A549 (cell line): ENCODE results near the gene ACTN2. TPM values are rescaled to one million over a fixed set of nuclear protein-coding genes. Genes with fewer than 3 reads are reported as not detected.

ENCODE experiments used
- ATAC-seq, 2 experiments: fragments of 200-7000 bp in 1 of 2; fragments of >200 bp in 1 of 2; cut with Nextera tagmentation in 1 of 2; cut with Tn5 transposase in 1 of 2; 3 replicates each; pipeline versions ENCODE4 v1.8.0 to v1.9.1; 2018 to 2020; ENCODE audit warnings: mild to moderate bottlenecking in 1 of 2, moderate library complexity in 1 of 2
- CTCF ChIA-PET: fragments of 300-600 bp; sonication (Branson Sonifier 250); formaldehyde crosslinking; extraction: SDS; loops from one replicate; lab custom pipeline; 2021; ENCODE audit warnings: antibody characterized with exemption, inconsistent platforms; lab: Yijun Ruan, JAX
- POLR2A ChIA-PET: fragments of 350-600 bp; formaldehyde crosslinking; extraction: SDS; loops from one replicate; lab custom pipeline; 2021; ENCODE audit warnings: antibody characterized with exemption, inconsistent platforms; lab: Yijun Ruan, JAX
- DNase-seq, 2 experiments: peaks; one replicate each; pipeline versions ENCODE4 v3.0.0 to v3.0.0-alpha.2; 2011 to 2016; ENCODE audit warnings: low read depth in 1 of 2, low spot score in 1 of 2
- FAIRE-seq: peaks from 2 replicates; lab custom pipeline; 2011; peaks lifted over from hg19 to GRCh38; lab: Jason Lieb, UNC
- H3K27ac ChIP-seq, 2 experiments: fragments of >200 bp; sonication (Bioruptor Twin); formaldehyde crosslinking; 3 replicates each; pipeline ENCODE4 v1.5.1; 2016 to 2017
- H3K4me1 ChIP-seq: fragments of >200 bp; sonication (Bioruptor Twin); formaldehyde crosslinking; 3 replicates; pipeline ENCODE4 v1.6.1; 2016
- H3K4me2 ChIP-seq: fragments of >200 bp; sonication (Bioruptor Twin); formaldehyde crosslinking; 3 replicates; pipeline ENCODE4 v1.6.1; 2016
- H3K4me3 ChIP-seq: fragments of >200 bp; sonication (Bioruptor Twin); formaldehyde crosslinking; 3 replicates; pipeline ENCODE4 v1.5.1; 2016
- H3K9me3 ChIP-seq: fragments of >200 bp; sonication (Bioruptor Twin); formaldehyde crosslinking; 3 replicates; pipeline ENCODE4 v1.6.1; 2016
- CBX2 ChIP-seq: fragments of 200-600 bp; sonication (generic); IDR thresholded peaks from 2 replicates; pipeline ENCODE4 v1.6.1; 2016; ENCODE audit warnings: low read depth, mild to moderate bottlenecking, borderline replicate concordance
- CHD2 ChIP-seq: fragments of 150-350 bp; IDR thresholded peaks from 2 replicates; pipeline ENCODE4 v1.6.1; 2014; ENCODE audit warnings: low read length; ENCODE audit not compliant: partially characterized antibody
- EHF ChIP-seq: fragments of 250-450 bp; sonication (Bioruptor Pico); IDR thresholded peaks from 2 replicates; pipeline ENCODE4 v1.5.0; 2020; ENCODE audit warnings: mild to moderate bottlenecking
- EHMT2 ChIP-seq: fragments of 200-600 bp; sonication (generic); IDR thresholded peaks from 2 replicates; pipeline ENCODE4 v1.6.1; 2016; ENCODE audit warnings: antibody characterized with exemption, low read depth, mild to moderate bottlenecking, moderate library complexity
- EP300 ChIP-seq, 2 experiments: fragments of >200 bp; sonication (Bioruptor Twin); formaldehyde crosslinking; IDR thresholded peaks; 2 replicates in 1 of 2; 3 replicates in 1 of 2; pipeline ENCODE4 v1.6.1; 2016 to 2017
- FOSB ChIP-seq: fragments of 250-450 bp; sonication (Bioruptor Pico); IDR thresholded peaks from 2 replicates; pipeline ENCODE4 v1.5.0; 2020; ENCODE audit warnings: mild to moderate bottlenecking, moderate library complexity
- FOSL2 ChIP-seq, 2 experiments: fragments of 450-650 bp in 1 of 2; fragments of >200 bp in 1 of 2; sonication (Bioruptor Twin) in 1 of 2; formaldehyde crosslinking; IDR thresholded peaks; 2 replicates each; pipeline versions ENCODE4 v1.5.0 to v1.6.1; 2016 to 2020; ENCODE audit warnings: mild to moderate bottlenecking in 1 of 2, moderate library complexity in 1 of 2
- FOXS1 ChIP-seq: fragments of 250-450 bp; sonication (Bioruptor Pico); IDR thresholded peaks from 2 replicates; pipeline ENCODE4 v1.5.0; 2020; ENCODE audit warnings: mild to moderate bottlenecking, moderate library complexity
- GATA3 ChIP-seq: IDR thresholded peaks from 2 replicates; pipeline ENCODE4 v1.6.1; 2012; ENCODE audit warnings: borderline replicate concordance
- HOXB13 ChIP-seq: fragments of 250-450 bp; sonication (Bioruptor Pico); IDR thresholded peaks from 2 replicates; pipeline ENCODE4 v1.5.0; 2020; ENCODE audit warnings: low read depth, mild to moderate bottlenecking, moderate library complexity
- JUN ChIP-seq, 2 experiments: fragments of >200 bp; sonication (Bioruptor Twin); formaldehyde crosslinking; IDR thresholded peaks; 2 replicates in 1 of 2; 3 replicates in 1 of 2; pipeline ENCODE4 v1.6.1; 2016 to 2017
- JUNB ChIP-seq: fragments of >200 bp; sonication (Bioruptor Twin); formaldehyde crosslinking; IDR thresholded peaks from 2 replicates; pipeline ENCODE4 v1.6.1; 2016
- KDM1A ChIP-seq: fragments of 200-600 bp; sonication (generic); IDR thresholded peaks from 2 replicates; pipeline ENCODE4 v1.6.1; 2016; ENCODE audit warnings: low read depth, mild to moderate bottlenecking
- KDM5A ChIP-seq: fragments of 200-600 bp; sonication (generic); IDR thresholded peaks from 2 replicates; pipeline ENCODE4 v1.6.1; 2016; ENCODE audit warnings: antibody characterized with exemption, mild to moderate bottlenecking
- MAZ ChIP-seq: fragments of 150-350 bp; IDR thresholded peaks from 2 replicates; pipeline ENCODE4 v1.6.1; 2014; ENCODE audit warnings: antibody characterized with exemption, low read depth, low read length, borderline replicate concordance
- NFE2L2 ChIP-seq: fragments of 150-350 bp; conservative IDR thresholded peaks from 2 replicates; pipeline ENCODE4 v1.6.1; 2014; ENCODE audit warnings: low read length
- NR3C1 ChIP-seq: fragments of >200 bp; sonication (Bioruptor Twin); formaldehyde crosslinking; IDR thresholded peaks from 3 replicates; pipeline ENCODE4 v1.6.1; 2017
- PHF8 ChIP-seq: fragments of 200-600 bp; sonication (generic); IDR thresholded peaks from 2 replicates; pipeline ENCODE4 v1.6.1; 2016; ENCODE audit warnings: low read depth, mild to moderate bottlenecking, antibody characterized with exemption, moderate library complexity, borderline replicate concordance
- RCOR1 ChIP-seq: fragments of 150-350 bp; IDR thresholded peaks from 2 replicates; pipeline ENCODE4 v1.6.1; 2014; ENCODE audit warnings: antibody characterized with exemption, low read length, low read depth
- TFCP2L1 ChIP-seq: fragments of 250-450 bp; sonication (Bioruptor Pico); IDR thresholded peaks from 2 replicates; pipeline ENCODE4 v1.5.0; 2021; ENCODE audit warnings: mild to moderate bottlenecking
- ZNF302 ChIP-seq: fragments of 250-450 bp; sonication (Bioruptor Pico); IDR thresholded peaks from 2 replicates; pipeline ENCODE4 v1.9.0; 2021; ENCODE audit warnings: inconsistent platforms, mild to moderate bottlenecking, moderate library complexity
- ZSCAN20 ChIP-seq: fragments of 250-450 bp; sonication (Bioruptor Pico); IDR thresholded peaks from 2 replicates; pipeline ENCODE4 v1.8.0; 2022; ENCODE audit warnings: mild to moderate bottlenecking, moderate library complexity
- WGBS: methylation state at CpG from one replicate; pipeline ENCODE4 v1.1.6; 2017; ENCODE audit errors: missing lambda C conversion rate; 5-methylcytosine and 5-hydroxymethylcytosine counted together
- polyA plus RNA-seq, 4 experiments: library from polyadenylated mRNA; depleted of rRNA in 3 of 4; stranded (reverse); fragments of >200 nt; fragmentation: RNase III in 1 of 4; extraction: RNeasy Plus Mini Kit Qiagen cat#74134 plus additional on column Dnase treatment in 1 of 4; gene quantifications; 2 replicates in 3 of 4; 3 replicates in 1 of 4; pipeline ENCODE4 v1.2.3, GENCODE V29; 2011 to 2017
- TF ChIP-seq, protein P1 (sequence below): fragments of 250-450 bp; sonication (Bioruptor Pico); IDR thresholded peaks from 2 replicates; pipeline ENCODE4 v1.5.0; 2021; ENCODE audit warnings: mild to moderate bottlenecking, moderate library complexity, borderline replicate concordance
- TF ChIP-seq, protein P2 (sequence below): fragments of 250-450 bp; sonication (Bioruptor Pico); IDR thresholded peaks from 2 replicates; pipeline ENCODE4 v1.5.0; 2020; ENCODE audit warnings: low read depth, mild to moderate bottlenecking, moderate library complexity
- TF ChIP-seq, protein P3 (sequence below): fragments of >200 bp; sonication (Bioruptor Twin); formaldehyde crosslinking; IDR thresholded peaks from 3 replicates; pipeline ENCODE4 v1.5.1; 2016
- TF ChIP-seq, protein P4 (sequence below): IDR thresholded peaks from 2 replicates; pipeline ENCODE4 v1.6.1; 2012; ENCODE audit warnings: low read depth, borderline replicate concordance
- TF ChIP-seq, protein P5 (sequence below): fragments of 200-600 bp; sonication (generic); IDR thresholded peaks from 2 replicates; pipeline ENCODE4 v1.6.1; 2016; ENCODE audit warnings: antibody characterized with exemption, mild to moderate bottlenecking, moderate library complexity
- TF ChIP-seq, protein P6 (sequence below): fragments of 150-350 bp; IDR thresholded peaks from 2 replicates; pipeline ENCODE4 v1.6.1; 2014; ENCODE audit warnings: low read depth, mild to moderate bottlenecking, low read length
- TF ChIP-seq, protein P7 (sequence below): fragments of >200 bp; sonication (Bioruptor Twin); formaldehyde crosslinking; IDR thresholded peaks from 2 replicates; pipeline ENCODE4 v1.6.1; 2016

The ACTN2 gene
- polyA plus RNA-seq, 2 of the 4 experiments (the other 2 are of a cell fraction), result not detected

DNA sequence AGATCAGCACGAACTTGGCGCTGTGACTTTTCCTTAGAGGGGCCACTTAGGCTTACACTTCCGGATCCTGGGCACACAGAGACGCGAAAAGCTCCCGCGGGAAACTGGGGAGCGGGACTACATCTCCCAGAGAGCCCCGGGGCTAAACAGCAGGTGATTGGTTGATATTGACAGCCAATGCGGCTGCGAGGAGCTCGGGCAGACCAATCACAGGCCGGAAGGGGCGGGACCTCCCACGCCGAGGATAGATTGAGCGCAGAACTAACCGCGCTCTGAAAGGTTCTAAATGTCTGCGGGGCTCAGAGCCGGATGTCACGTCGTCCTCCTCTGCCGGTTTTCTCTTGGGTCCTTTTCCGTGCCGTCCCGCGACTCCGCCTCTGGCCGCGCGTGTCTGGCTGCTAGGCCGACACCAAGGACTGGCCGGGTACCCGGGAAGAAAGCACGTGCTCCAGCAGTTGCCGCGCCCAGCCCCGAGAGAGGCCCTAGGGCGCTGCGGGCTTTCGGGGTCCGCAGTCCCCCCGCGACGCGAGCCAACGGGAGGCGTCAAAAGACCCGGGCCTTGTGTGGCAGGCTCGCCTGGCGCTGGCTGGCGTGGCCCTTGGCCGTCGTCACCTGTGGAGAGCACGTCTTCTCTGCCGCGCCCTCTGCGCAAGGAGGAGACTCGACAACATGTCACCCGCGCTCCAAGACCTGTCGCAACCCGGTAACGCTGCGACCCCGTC is 108.9 kb downstream of the ACTN2 start, which contains the start of gene MTR:
TSS of gene MTR (plus strand) at position 258 of the 722 bp plus-strand sequence. CDS start at position 670, 412 bp downstream.
- H3K4me3 ChIP-seq, result peak within 1 kb of the TSS; percentile 85
- H3K4me1 ChIP-seq, result peaks cover 9% of the 10 kb centered on the region; the same call in 1 of the 3 replicates
- H3K4me2 ChIP-seq, result peak within 1 kb of the TSS; percentile 87
- FAIRE-seq, result no peak
- peak within 1 kb of the TSS; percentile 82 to 97 for H3K27ac ChIP-seq
- ChIA-PET POLR2A (interaction anchor here (0.7 to 1.1 kb wide), 8 partner anchors 9 to 191 kb away, joined by 3 to 11 read pairs (median 4); partner anchors contain the start of gene HEATR1), CTCF (interaction anchor here (1.4 kb wide), 1 partner anchor 14 kb away, joined by 3 read pairs; no protein-coding TSS in a partner anchor)
- DNase-seq, result peak; percentile 98 to 100
- H3K9me3 ChIP-seq, result no peaks in the 10 kb centered on the region
- 2% methylated on average over 24 of the region's 67 CpGs for WGBS
- peak; percentile 97 to 99 for ATAC-seq
- no peak for TF ChIP-seq ZSCAN20 (CRISPR knock-in tag)
- TF ChIP-seq, protein P1, sequence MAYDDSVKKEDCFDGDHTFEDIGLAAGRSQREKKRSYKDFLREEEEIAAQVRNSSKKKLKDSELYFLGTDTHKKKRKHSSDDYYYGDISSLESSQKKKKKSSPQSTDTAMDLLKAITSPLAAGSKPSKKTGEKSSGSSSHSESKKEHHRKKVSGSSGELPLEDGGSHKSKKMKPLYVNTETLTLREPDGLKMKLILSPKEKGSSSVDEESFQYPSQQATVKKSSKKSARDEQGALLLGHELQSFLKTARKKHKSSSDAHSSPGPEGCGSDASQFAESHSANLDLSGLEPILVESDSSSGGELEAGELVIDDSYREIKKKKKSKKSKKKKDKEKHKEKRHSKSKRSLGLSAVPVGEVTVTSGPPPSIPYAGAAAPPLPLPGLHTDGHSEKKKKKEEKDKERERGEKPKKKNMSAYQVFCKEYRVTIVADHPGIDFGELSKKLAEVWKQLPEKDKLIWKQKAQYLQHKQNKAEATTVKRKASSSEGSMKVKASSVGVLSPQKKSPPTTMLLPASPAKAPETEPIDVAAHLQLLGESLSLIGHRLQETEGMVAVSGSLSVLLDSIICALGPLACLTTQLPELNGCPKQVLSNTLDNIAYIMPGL (CRISPR knock-in tag), result no peak
- no peak for TF ChIP-seq CBX2
- TF ChIP-seq JUNB, result no peak
- no peak; the same call in 1 of the 2 replicates for TF ChIP-seq KDM5A
- TF ChIP-seq, protein P2, sequence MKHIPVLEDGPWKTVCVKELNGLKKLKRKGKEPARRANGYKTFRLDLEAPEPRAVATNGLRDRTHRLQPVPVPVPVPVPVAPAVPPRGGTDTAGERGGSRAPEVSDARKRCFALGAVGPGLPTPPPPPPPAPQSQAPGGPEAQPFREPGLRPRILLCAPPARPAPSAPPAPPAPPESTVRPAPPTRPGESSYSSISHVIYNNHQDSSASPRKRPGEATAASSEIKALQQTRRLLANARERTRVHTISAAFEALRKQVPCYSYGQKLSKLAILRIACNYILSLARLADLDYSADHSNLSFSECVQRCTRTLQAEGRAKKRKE (CRISPR knock-in tag), result no peak
- TF ChIP-seq KDM1A, result no peak
- TF ChIP-seq MAZ, result no peak
- TF ChIP-seq, protein P3, sequence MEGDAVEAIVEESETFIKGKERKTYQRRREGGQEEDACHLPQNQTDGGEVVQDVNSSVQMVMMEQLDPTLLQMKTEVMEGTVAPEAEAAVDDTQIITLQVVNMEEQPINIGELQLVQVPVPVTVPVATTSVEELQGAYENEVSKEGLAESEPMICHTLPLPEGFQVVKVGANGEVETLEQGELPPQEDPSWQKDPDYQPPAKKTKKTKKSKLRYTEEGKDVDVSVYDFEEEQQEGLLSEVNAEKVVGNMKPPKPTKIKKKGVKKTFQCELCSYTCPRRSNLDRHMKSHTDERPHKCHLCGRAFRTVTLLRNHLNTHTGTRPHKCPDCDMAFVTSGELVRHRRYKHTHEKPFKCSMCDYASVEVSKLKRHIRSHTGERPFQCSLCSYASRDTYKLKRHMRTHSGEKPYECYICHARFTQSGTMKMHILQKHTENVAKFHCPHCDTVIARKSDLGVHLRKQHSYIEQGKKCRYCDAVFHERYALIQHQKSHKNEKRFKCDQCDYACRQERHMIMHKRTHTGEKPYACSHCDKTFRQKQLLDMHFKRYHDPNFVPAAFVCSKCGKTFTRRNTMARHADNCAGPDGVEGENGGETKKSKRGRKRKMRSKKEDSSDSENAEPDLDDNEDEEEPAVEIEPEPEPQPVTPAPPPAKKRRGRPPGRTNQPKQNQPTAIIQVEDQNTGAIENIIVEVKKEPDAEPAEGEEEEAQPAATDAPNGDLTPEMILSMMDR, result no peak
- TF ChIP-seq, protein P4, sequence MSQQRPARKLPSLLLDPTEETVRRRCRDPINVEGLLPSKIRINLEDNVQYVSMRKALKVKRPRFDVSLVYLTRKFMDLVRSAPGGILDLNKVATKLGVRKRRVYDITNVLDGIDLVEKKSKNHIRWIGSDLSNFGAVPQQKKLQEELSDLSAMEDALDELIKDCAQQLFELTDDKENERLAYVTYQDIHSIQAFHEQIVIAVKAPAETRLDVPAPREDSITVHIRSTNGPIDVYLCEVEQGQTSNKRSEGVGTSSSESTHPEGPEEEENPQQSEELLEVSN, result peak; percentile 94
- TF ChIP-seq EP300 (IDR thresholded peaks at IDR 0.05), result no peak
- TF ChIP-seq FOSB (CRISPR knock-in tag), result no peak
- no peak for TF ChIP-seq FOXS1 (CRISPR knock-in tag)
- TF ChIP-seq, protein P5, sequence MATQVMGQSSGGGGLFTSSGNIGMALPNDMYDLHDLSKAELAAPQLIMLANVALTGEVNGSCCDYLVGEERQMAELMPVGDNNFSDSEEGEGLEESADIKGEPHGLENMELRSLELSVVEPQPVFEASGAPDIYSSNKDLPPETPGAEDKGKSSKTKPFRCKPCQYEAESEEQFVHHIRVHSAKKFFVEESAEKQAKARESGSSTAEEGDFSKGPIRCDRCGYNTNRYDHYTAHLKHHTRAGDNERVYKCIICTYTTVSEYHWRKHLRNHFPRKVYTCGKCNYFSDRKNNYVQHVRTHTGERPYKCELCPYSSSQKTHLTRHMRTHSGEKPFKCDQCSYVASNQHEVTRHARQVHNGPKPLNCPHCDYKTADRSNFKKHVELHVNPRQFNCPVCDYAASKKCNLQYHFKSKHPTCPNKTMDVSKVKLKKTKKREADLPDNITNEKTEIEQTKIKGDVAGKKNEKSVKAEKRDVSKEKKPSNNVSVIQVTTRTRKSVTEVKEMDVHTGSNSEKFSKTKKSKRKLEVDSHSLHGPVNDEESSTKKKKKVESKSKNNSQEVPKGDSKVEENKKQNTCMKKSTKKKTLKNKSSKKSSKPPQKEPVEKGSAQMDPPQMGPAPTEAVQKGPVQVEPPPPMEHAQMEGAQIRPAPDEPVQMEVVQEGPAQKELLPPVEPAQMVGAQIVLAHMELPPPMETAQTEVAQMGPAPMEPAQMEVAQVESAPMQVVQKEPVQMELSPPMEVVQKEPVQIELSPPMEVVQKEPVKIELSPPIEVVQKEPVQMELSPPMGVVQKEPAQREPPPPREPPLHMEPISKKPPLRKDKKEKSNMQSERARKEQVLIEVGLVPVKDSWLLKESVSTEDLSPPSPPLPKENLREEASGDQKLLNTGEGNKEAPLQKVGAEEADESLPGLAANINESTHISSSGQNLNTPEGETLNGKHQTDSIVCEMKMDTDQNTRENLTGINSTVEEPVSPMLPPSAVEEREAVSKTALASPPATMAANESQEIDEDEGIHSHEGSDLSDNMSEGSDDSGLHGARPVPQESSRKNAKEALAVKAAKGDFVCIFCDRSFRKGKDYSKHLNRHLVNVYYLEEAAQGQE, result no peak; the same call in 1 of the 2 replicates
- no peak for TF ChIP-seq EHMT2
- no peak for TF ChIP-seq TFCP2L1 (CRISPR knock-in tag)
- TF ChIP-seq EHF, result no peak
- TF ChIP-seq, protein P6, sequence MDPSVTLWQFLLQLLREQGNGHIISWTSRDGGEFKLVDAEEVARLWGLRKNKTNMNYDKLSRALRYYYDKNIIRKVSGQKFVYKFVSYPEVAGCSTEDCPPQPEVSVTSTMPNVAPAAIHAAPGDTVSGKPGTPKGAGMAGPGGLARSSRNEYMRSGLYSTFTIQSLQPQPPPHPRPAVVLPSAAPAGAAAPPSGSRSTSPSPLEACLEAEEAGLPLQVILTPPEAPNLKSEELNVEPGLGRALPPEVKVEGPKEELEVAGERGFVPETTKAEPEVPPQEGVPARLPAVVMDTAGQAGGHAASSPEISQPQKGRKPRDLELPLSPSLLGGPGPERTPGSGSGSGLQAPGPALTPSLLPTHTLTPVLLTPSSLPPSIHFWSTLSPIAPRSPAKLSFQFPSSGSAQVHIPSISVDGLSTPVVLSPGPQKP, result no peak
- TF ChIP-seq HOXB13 (CRISPR knock-in tag), result no peak
- TF ChIP-seq NR3C1, result no peak
- TF ChIP-seq PHF8, result peak; percentile 86
- TF ChIP-seq CHD2, result no peak
- TF ChIP-seq GATA3, result no peak; the same call in 1 of the 2 replicates
- peak; percentile 41 to 70; a peak in 3 of 5 replicates for TF ChIP-seq JUN (IDR thresholded peaks at IDR 0.05)
- TF ChIP-seq FOSL2 (IDR thresholded peaks at IDR 0.05), result no peak
- no peak for TF ChIP-seq FOSL2 (CRISPR knock-in tag; IDR thresholded peaks at IDR 0.05)
- TF ChIP-seq ZNF302, result no peak
- TF ChIP-seq, protein P7, sequence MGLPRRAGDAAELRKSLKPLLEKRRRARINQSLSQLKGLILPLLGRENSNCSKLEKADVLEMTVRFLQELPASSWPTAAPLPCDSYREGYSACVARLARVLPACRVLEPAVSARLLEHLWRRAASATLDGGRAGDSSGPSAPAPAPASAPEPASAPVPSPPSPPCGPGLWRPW, result no peak
- TF ChIP-seq RCOR1, result no peak
- no peak for TF ChIP-seq NFE2L2
